ENCODE data around the gene CLCN7.

GRCh38 chr16:1441391-1441829 is 33.4 kb downstream of the CLCN7 start:
- TF ChIP-seq POLR2A (IDR thresholded peaks at IDR 0.05; ENCODE audit: low read length) (no peak), GATA1 (IDR thresholded peaks at IDR 0.05; ENCODE audit: low read depth, low read length) (no peak)
